ENCODE data around the gene RXRG. TPM values are rescaled to one million over a fixed set of nuclear protein-coding genes. Genes with fewer than 3 reads are reported as not detected.

RXRG gene
- total and polyA plus RNA-seq, 11 donors, result 0.91 to 11.4 (median 2.3) TPM

DNA sequence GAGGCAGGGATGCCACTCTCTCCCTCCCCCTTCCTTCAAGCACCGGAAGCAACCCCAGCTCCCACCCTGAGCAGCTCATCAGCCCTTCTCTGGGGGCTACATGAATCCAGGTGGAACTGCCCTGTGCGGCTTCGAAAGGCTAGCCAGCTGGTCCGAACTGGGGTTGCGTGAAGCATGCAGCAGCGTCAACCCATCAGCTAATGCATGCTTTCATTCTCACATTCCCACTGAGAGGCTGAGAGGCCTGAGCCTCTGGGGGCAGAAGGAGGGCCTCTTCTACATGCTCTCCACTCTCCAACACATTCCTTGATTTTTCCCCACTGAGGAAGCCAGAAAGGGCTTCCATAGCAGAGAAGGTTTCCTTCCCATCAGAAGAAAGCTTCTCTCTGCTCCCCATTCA, 5.6 kb downstream of the RXRG start:
- H3K9me3 ChIP-seq, result no peaks in the 10 kb centered on the region
- H3K27me3 ChIP-seq, result peaks cover 0 to 19% (median 0%) of the 10 kb centered on the region in 9 donors
- peaks cover 0 to 13% (median 6%) of the 10 kb centered on the region in 12 donors for H3K4me1 ChIP-seq
- H3K36me3 ChIP-seq, result no peaks in the 10 kb centered on the region
- intact Hi-C loops (cut with DNase I), result no loop called here
- H3K27ac ChIP-seq, result peak overlapping the region in 1 of 12 donors; percentile 2
- DNase-seq, result no peak
- peak in 1 of 4 donors; percentile 20 for ATAC-seq
- WGBS, 4 donors, result 63 to 75% (median 70%) methylated on average over 6 of the region's 6 CpGs
- TF ChIP-seq POLR2A (IDR thresholded peaks at IDR 0.05), result no peak
- no peak for TF ChIP-seq CTCF (IDR thresholded peaks at IDR 0.05)
- H3K4me3 ChIP-seq, result no peak overlapping the region

DNA sequence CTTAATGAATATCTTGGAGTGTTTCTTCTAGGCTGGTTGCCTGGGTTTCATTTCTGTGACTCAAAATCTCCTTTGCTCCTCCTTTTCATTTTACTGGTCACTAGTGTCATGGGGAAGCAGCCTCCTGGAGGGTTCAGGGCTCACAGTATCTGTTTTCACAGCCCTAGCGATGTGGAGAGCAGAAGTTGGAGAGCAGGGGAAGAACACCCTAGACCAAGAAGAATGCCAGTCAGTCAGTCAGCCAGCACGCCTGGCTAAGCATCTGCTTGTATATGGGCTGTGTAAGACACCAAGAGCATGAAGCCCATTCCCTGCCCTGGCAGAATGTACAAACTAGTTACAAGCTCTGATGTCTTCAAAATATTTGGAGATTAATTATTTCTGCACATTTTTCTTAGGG, 7.9 kb downstream of the RXRG start:
- no peak for ATAC-seq
- Histone ChIP-seq H3K27ac (no peak overlapping the region), H3K27me3 (peaks cover 0 to 6% (median 0%) of the 10 kb centered on the region in 9 donors), H3K4me3 (no peak overlapping the region), H3K4me1 (no peaks in the 10 kb centered on the region), H3K36me3 (no peaks in the 10 kb centered on the region), H3K9me3 (no peaks in the 10 kb centered on the region)
- 85 to 91% (median 88%) methylated on average over 2 of the region's 2 CpGs for WGBS, 4 donors
- DNase-seq, result no peak
- intact Hi-C loops (cut with DNase I), result no loop called here
- TF ChIP-seq CTCF (IDR thresholded peaks at IDR 0.05) (no peak), POLR2A (IDR thresholded peaks at IDR 0.05) (no peak)

- intact Hi-C loops (cut with DNase I), result no loop called here
- TF ChIP-seq CTCF (IDR thresholded peaks at IDR 0.05), result no peak
- no peak for TF ChIP-seq POLR2A (IDR thresholded peaks at IDR 0.05)
- H3K4me1 ChIP-seq, result no peaks in the 10 kb centered on the region
- DNase-seq (no peak), ATAC-seq (no peak)
- WGBS, 4 donors, result 76 to 85% (median 80%) methylated on average over 2 of the region's 2 CpGs
- H3K27me3 ChIP-seq, result no peaks in the 10 kb centered on the region
- H3K27ac ChIP-seq, result no peak overlapping the region
- H3K4me3 ChIP-seq, result no peak overlapping the region
- no peaks in the 10 kb centered on the region for H3K36me3 ChIP-seq
- no peaks in the 10 kb centered on the region for H3K9me3 ChIP-seq
Observed at GRCh38 chr1:165435801-165436200, 9.1 kb downstream of the RXRG start.

- intact Hi-C loops (cut with DNase I), result no loop called here
- ATAC-seq (no peak), DNase-seq (no peak)
- H3K36me3 ChIP-seq, result no peaks in the 10 kb centered on the region
- no peak overlapping the region for H3K4me3 ChIP-seq
- TF ChIP-seq POLR2A (IDR thresholded peaks at IDR 0.05), result no peak
- no peaks in the 10 kb centered on the region for H3K9me3 ChIP-seq
- no peaks in the 10 kb centered on the region for H3K4me1 ChIP-seq
- 39 to 69% (median 49%) methylated on average over 2 of the region's 2 CpGs for WGBS, 4 donors
- H3K27ac ChIP-seq, result no peak overlapping the region
- H3K27me3 ChIP-seq, result no peaks in the 10 kb centered on the region
Observed at GRCh38 chr1:165434281-165434680, 10.6 kb downstream of the RXRG start.

- Histone ChIP-seq H3K36me3 (peaks cover 0 to 3% (median 0%) of the 10 kb centered on the region in 9 donors), H3K4me1 (peaks cover 0 to 10% (median 0%) of the 10 kb centered on the region in 12 donors), H3K27me3 (no peaks in the 10 kb centered on the region), H3K27ac (no peak overlapping the region), H3K9me3 (no peaks in the 10 kb centered on the region), H3K4me3 (no peak overlapping the region)
- WGBS, 4 donors, result 90 to 91% (median 90%) methylated on average over 4 of the region's 4 CpGs
- no peak for ATAC-seq
- intact Hi-C loops (cut with DNase I), result no loop called here
- DNase-seq, result no peak
- TF ChIP-seq POLR2A (IDR thresholded peaks at IDR 0.05) (no peak), CTCF (IDR thresholded peaks at IDR 0.05) (no peak)
Observed at GRCh38 chr1:165431079-165431478, 13.8 kb downstream of the RXRG start.
